ENCODE measurements around the gene MSRB2.

Gene MSRB2

GRCh38 chr10:23171232-23171876 lies 76.0 kb downstream of the MSRB2 start:
- in situ Hi-C loops (cut with MboI; ENCODE audit: low sequenced_read_pairs): no loop called here

Data from hTERT RPE-1 (cell line).